Sigmoid colon (tissue), 7 donors: ENCODE data around the gene XPR1. TPM values are rescaled to one million over a fixed set of nuclear protein-coding genes. Genes with fewer than 3 reads are reported as not detected.
"Not testable (repeated sequence)": the region's sequence is repeated elsewhere in the genome, so short reads cannot be mapped to it uniquely, and the experiment has no call there.

Source experiments
- DNase-seq: peaks from one replicate; pipeline ENCODE4 v3.0.0-alpha.2; 2019
- H3K27ac ChIP-seq, 4 donors: fragments of 200-600 bp; sonication (generic); one replicate each; pipeline ENCODE4 v1.5.1; 2016 to 2019; ENCODE audit warnings: mild to moderate bottlenecking in 1 of 4
- H3K27me3 ChIP-seq, 3 donors: fragments of 200-600 bp; sonication (generic); one replicate each; pipeline ENCODE4 v1.5.1; 2019; ENCODE audit warnings: mild to moderate bottlenecking in 1 of 3
- H3K36me3 ChIP-seq, 4 donors: fragments of 200-600 bp; sonication (generic); one replicate each; pipeline ENCODE4 v1.5.1; 2016 to 2019
- H3K4me1 ChIP-seq, 4 donors: fragments of 200-600 bp; sonication (generic); one replicate each; pipeline ENCODE4 v1.5.1; 2017 to 2019
- H3K4me3 ChIP-seq, 4 donors: fragments of 200-600 bp; sonication (generic); one replicate each; pipeline ENCODE4 v1.5.1; 2017 to 2019; ENCODE audit warnings: mild to moderate bottlenecking in 2 of 4, moderate library complexity in 1 of 4
- H3K9me3 ChIP-seq, 4 donors: fragments of 200-600 bp in 3 of 4; sonication (generic) in 3 of 4; one replicate each; pipeline versions ENCODE4 v1.5.1 to v1.6.1; 2013 to 2019
- EP300 ChIP-seq, 4 donors: sonication (generic); formaldehyde crosslinking; IDR thresholded peaks; one replicate each; pipeline ENCODE4 v1.6.1; 2017; ENCODE audit warnings: antibody characterized with exemption in 4 of 4
- POLR2A ChIP-seq, 2 donors: fragments of 450-650 bp; IDR thresholded peaks; one replicate each; pipeline ENCODE4 v1.6.1; 2016; ENCODE audit warnings: antibody characterized with exemption in 2 of 2, mild to moderate bottlenecking in 2 of 2, moderate library complexity in 2 of 2
- POLR2AphosphoS5 ChIP-seq, 4 donors: sonication (generic); formaldehyde crosslinking; IDR thresholded peaks; one replicate each; pipeline ENCODE4 v1.6.1; 2017; ENCODE audit warnings: antibody characterized with exemption in 4 of 4
- WGBS, 2 donors: extraction: QIAGEN DNeasy Blood & Tissue Kit; methylation state at CpG; one replicate each; pipeline ENCODE4 v1.1.7; 2013; 5-methylcytosine and 5-hydroxymethylcytosine counted together
- intact Hi-C: fragments of 100-400 bp; cut with DNase I; formaldehyde crosslinking; loops from one replicate; pipeline ENCODE4 v1.15.1; 2023
- polyA plus RNA-seq, 3 donors: library from polyadenylated mRNA; stranded (reverse); fragments of 200-250 nt; gene quantifications; one replicate each; pipeline ENCODE4 v1.2.3, GENCODE V29; 2013
- total RNA-seq, 4 donors: library from RNA; depleted of rRNA; stranded (reverse); fragments of >200 nt; gene quantifications; one replicate each; pipeline ENCODE4 v1.1.0, GENCODE V29; 2016
- TF ChIP-seq, protein P1 (sequence below), 4 experiments: fragments of 450-650 bp in 3 of 4; fragments of 200-600 bp in 1 of 4; IDR thresholded peaks; one replicate each; pipeline ENCODE4 v1.5.1; 2016 to 2019; ENCODE audit warnings: antibody characterized with exemption in 4 of 4, mild to moderate bottlenecking in 3 of 4, moderate library complexity in 2 of 4
- donor health status: healthy with polysubstance abuse.
- donor health status: Bipolar disorder and iron deficiency.
- donor health status: healthy.

XPR1 gene
- total and polyA plus RNA-seq, 7 donors = 1.8 to 18.8 (median 11.3) TPM

DNA sequence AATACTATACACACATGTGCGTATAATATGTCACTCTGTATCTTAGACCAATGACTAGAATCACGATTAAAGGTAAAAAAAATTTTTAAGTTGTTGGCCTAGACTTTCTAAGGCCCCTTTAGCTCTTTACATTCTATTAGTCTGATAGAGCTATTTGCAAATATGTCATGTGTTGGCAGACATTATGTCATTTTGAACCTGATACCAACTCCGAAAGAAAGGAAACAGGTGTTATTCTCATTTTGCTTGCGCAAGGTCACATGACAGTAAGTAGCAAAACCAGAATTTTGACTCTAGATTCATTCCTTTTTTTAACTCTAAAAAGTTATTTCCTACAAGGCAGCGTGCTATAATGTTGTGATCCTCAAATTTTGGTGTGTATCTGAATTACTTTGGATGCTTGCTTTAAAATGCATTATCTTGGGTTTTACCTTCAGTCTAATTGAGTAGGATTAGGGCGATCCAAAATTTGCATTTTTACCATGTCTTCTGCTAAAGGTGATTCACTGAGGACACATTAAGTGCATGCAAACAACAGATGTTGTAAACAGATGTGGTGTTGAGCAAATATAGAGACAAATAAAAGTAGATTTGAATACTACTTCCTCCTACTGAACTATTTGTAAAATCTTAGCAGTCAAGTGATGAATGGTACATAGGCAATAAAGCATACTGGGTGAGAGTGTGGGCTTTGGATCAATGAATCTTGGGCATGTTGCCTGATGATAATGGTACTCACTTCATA, 217.4 kb downstream of the XPR1 start:
- no peak for DNase-seq
- Histone ChIP-seq H3K4me1 (peaks cover 0 to 4% (median 2%) of the 10 kb centered on the region in 4 donors), H3K4me3 (no peak overlapping the region), H3K9me3 (no peaks in the 10 kb centered on the region), H3K36me3 (no peaks in the 10 kb centered on the region), H3K27ac (no peak overlapping the region), H3K27me3 (no peaks in the 10 kb centered on the region)
- 74 to 79% methylated on average over 6 of the region's 6 CpGs for WGBS, 2 donors
- no peak for TF ChIP-seq POLR2AphosphoS5 (IDR thresholded peaks at IDR 0.05)
- TF ChIP-seq, protein P1, sequence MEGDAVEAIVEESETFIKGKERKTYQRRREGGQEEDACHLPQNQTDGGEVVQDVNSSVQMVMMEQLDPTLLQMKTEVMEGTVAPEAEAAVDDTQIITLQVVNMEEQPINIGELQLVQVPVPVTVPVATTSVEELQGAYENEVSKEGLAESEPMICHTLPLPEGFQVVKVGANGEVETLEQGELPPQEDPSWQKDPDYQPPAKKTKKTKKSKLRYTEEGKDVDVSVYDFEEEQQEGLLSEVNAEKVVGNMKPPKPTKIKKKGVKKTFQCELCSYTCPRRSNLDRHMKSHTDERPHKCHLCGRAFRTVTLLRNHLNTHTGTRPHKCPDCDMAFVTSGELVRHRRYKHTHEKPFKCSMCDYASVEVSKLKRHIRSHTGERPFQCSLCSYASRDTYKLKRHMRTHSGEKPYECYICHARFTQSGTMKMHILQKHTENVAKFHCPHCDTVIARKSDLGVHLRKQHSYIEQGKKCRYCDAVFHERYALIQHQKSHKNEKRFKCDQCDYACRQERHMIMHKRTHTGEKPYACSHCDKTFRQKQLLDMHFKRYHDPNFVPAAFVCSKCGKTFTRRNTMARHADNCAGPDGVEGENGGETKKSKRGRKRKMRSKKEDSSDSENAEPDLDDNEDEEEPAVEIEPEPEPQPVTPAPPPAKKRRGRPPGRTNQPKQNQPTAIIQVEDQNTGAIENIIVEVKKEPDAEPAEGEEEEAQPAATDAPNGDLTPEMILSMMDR (IDR thresholded peaks at IDR 0.05) = no peak
- no peak for TF ChIP-seq POLR2A (IDR thresholded peaks at IDR 0.05)
- no peak for TF ChIP-seq EP300 (IDR thresholded peaks at IDR 0.05)
- intact Hi-C loops = no loop called here

DNA sequence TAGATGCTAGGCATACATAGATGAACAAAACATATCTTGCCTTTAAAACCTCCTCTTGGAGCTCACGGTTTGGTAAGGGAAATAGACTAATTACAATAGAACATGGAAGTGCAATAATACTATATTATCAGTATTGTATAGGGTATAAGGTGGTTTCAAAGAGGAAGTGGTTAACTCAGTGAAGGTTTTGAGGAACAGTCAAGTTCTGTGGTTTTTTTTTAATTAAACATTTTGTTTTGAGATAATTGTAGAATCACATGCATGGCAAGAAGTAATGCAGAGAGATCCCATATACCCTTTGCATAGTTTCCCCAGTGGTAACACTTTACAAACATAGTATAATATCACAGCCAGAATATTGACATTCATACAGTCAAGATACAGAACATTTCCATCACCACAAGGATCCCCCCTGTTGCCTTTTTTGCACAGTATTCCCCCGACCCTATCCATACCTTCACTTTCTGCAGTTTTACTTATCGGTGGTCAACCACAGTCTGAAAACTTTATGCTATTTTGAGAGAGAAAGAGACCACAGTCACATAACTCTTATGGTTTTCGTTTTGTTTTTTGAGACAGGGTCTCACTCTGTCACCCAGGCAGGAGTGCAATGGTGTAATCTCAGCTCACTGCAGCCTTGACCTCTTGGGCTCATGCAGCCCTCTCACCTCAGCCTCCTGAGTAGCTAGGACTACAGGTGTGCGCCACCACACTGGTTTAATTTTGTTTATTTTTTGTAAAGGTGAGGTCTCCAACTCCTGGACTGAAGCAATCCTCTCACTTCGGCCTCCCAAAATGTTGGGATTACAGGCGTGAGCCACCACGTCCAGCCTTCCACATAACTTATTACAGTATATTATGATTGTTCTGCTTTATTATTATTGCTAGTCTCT, 220.4 kb downstream of the XPR1 start:
- 70 to 89% methylated on average over 8 of the region's 8 CpGs for WGBS, 2 donors
- intact Hi-C loops = no loop called here

DNA sequence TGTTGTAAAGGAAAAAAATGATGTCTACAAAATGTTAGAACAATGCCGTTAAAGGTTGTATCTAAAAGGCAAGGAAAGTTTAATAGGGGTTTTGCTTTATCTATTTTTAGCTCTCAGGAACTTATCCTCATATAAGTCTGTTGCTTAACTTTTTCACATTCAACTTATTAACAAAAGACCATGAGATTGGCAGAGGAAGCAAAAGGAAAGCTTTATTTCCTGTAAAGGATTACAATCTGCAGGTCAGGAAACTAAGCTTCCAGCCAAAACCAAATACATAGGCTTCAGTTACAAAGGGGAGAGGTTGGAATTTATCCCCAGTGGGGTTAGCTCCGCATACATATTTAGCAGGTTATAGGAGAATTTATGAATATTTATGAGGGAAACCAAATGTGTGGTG, 222.2 kb downstream of the XPR1 start:
- no peak for DNase-seq
- Histone ChIP-seq H3K27me3 (no peaks in the 10 kb centered on the region), H3K36me3 (no peaks in the 10 kb centered on the region), H3K9me3 (no peaks in the 10 kb centered on the region), H3K4me1 (peaks cover 0 to 10% (median 2%) of the 10 kb centered on the region in 4 donors), H3K27ac (no peak overlapping the region), H3K4me3 (no peak overlapping the region)
- TF ChIP-seq POLR2AphosphoS5 (IDR thresholded peaks at IDR 0.05) = no peak
- TF ChIP-seq POLR2A (IDR thresholded peaks at IDR 0.05) = no peak
- TF ChIP-seq, protein P1 (IDR thresholded peaks at IDR 0.05) = no peak
- TF ChIP-seq EP300 (IDR thresholded peaks at IDR 0.05) = no peak
- 60 to 91% methylated on average over 2 of the region's 2 CpGs for WGBS, 2 donors
- intact Hi-C loops = no loop called here

More for the DNA sequence above, 220.4 kb downstream of the XPR1 start:
- DNase-seq = no peak
- Histone ChIP-seq H3K4me3 (no peak overlapping the region), H3K36me3 (no peaks in the 10 kb centered on the region), H3K27ac (no peak overlapping the region), H3K27me3 (no peaks in the 10 kb centered on the region), H3K9me3 (no peaks in the 10 kb centered on the region), H3K4me1 (peaks cover 0 to 10% (median 2%) of the 10 kb centered on the region in 4 donors)
- no peak for TF ChIP-seq POLR2A (IDR thresholded peaks at IDR 0.05)
- TF ChIP-seq POLR2AphosphoS5 (IDR thresholded peaks at IDR 0.05) = no peak
- TF ChIP-seq, protein P1 (IDR thresholded peaks at IDR 0.05) = no peak
- no peak for TF ChIP-seq EP300 (IDR thresholded peaks at IDR 0.05)

DNA sequence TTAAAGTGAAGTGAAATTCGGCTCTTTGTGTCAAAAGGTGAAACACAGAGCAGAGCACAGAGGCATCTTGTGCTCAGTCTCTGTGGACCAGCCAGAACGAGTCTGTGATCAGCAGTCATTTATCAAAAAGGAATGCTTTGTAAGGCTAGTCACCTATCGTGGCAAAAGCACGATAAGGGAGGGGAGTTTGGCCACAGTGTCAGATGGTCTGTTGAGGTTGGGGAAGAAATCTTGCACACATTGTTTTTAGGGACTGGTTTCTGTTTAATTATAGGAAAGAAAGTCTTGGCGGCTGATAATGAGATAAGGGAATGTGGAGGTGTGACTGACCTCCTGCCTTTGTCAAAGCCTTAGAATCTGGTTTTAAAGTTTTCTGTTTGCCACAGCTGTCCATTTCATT, 222.6 kb downstream of the XPR1 start:
- DNase-seq = no peak
- Histone ChIP-seq H3K4me1 (peaks cover 0 to 10% (median 2%) of the 10 kb centered on the region in 4 donors), H3K27me3 (no peaks in the 10 kb centered on the region), H3K4me3 (no peak overlapping the region), H3K27ac (no peak overlapping the region), H3K9me3 (no peaks in the 10 kb centered on the region), H3K36me3 (no peaks in the 10 kb centered on the region)
- no peak for TF ChIP-seq POLR2AphosphoS5 (IDR thresholded peaks at IDR 0.05)
- intact Hi-C loops = no loop called here
- 62 to 86% methylated on average over 5 of the region's 5 CpGs for WGBS, 2 donors

DNA sequence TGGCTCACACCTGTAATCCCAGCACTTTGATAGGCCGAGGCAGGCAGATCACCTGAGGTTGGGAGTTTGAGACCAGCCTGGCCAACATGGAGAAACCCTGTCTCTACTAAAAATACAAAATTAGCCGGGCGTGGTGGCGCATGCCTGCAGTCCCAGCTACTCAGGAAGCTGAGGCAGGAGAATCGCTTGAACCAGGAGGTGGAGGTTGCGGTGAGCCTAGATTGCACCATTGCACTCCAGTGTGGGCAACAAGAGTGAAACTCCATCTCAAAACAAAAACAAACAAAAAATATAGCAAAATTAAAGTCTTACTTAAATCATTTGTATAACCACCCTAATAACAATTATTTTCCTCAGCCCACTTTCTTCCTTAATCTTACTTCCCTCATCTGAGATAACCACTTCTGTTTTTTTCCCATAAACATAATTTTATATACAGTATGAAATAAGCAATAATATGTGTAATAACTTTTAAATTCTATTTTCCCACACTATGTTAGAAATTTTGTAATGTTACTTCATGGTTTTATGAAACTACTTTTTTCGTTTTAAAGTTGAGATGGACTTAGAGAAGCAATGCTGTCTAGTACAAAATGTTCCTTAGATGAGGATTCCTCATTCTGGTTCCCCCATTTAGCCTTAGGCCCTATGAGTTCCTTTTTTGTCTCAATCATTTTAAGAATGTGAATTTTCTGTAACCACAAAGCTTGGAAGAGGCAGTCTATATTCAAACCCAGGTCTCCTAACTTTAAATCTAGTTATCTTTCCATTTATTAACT, 226.3 kb downstream of the XPR1 start:
- 82 to 83% methylated on average over 7 of the region's 7 CpGs for WGBS, 2 donors
- H3K27ac ChIP-seq, H3K4me3 ChIP-seq, H3K9me3 ChIP-seq, DNase-seq, H3K36me3 ChIP-seq, H3K27me3 ChIP-seq, H3K4me1 ChIP-seq, intact Hi-C loops: not testable (repeated sequence)
